Measurements from ENCODE around the gene BMP5.

DNA sequence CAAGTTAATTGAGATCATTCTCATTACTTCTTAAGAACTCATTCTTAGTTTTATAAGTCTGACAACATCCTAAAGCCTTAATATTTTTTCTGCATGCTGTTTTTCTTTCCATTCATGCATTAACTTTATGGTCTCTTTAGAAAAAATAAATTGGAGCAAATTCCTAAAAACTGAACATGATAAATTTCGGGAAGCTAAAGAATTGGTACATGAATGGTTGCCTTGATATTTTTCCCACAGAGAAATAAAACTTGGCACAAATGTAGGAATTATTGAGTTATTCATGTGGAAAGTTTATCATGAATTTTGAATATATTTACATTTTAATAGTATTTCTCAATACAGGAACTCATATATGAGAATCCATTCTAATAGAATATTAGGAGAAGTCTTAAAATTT is 115.9 kb downstream of the BMP5 start:
- TF ChIP-seq EZH2 (IDR thresholded peaks at IDR 0.05; ENCODE audit: borderline replicate concordance, low read depth, low read length, severe bottlenecking) (no peak), POLR2A (IDR thresholded peaks at IDR 0.05; ENCODE audit: low read depth, low read length) (no peak)
- TF ChIP-seq, protein P1, sequence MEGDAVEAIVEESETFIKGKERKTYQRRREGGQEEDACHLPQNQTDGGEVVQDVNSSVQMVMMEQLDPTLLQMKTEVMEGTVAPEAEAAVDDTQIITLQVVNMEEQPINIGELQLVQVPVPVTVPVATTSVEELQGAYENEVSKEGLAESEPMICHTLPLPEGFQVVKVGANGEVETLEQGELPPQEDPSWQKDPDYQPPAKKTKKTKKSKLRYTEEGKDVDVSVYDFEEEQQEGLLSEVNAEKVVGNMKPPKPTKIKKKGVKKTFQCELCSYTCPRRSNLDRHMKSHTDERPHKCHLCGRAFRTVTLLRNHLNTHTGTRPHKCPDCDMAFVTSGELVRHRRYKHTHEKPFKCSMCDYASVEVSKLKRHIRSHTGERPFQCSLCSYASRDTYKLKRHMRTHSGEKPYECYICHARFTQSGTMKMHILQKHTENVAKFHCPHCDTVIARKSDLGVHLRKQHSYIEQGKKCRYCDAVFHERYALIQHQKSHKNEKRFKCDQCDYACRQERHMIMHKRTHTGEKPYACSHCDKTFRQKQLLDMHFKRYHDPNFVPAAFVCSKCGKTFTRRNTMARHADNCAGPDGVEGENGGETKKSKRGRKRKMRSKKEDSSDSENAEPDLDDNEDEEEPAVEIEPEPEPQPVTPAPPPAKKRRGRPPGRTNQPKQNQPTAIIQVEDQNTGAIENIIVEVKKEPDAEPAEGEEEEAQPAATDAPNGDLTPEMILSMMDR (IDR thresholded peaks at IDR 0.05; ENCODE audit: extremely low read depth in 1 of 2, insufficient read depth in 1 of 2, low read depth in 1 of 2, low read length in 2 of 2): no peak

Measured in endothelial cell of umbilical vein (primary cell).